HG03159 (cell line): ENCODE measurements around the gene C1QTNF3.

Source experiments
- ATAC-seq: cut with Tn5 transposase; IDR thresholded peaks from one replicate; pipeline ENCODE4 v1.9.1; 2021; ENCODE audit warnings: mild to moderate bottlenecking, moderate library complexity; ENCODE audit not compliant: unreplicated experiment

Gene C1QTNF3

GRCh38 chr5:34002629-34003328 is 40.2 kb downstream of the C1QTNF3 start:
- ATAC-seq, result no peak

GRCh38 chr5:34001241-34001841 is 41.7 kb downstream of the C1QTNF3 start:
- no peak for ATAC-seq

GRCh38 chr5:33999978-34000377 is 43.0 kb downstream of the C1QTNF3 start:
- no peak for ATAC-seq

GRCh38 chr5:33997331-33997983 is 45.6 kb downstream of the C1QTNF3 start:
- peak; percentile 79 for ATAC-seq

GRCh38 chr5:33995865-33996264 is 47.1 kb downstream of the C1QTNF3 start:
- no peak for ATAC-seq

GRCh38 chr5:33994845-33995244 is 48.2 kb downstream of the C1QTNF3 start:
- ATAC-seq, result no peak

GRCh38 chr5:33992864-33993263 is 50.1 kb downstream of the C1QTNF3 start:
- no peak for ATAC-seq

GRCh38 chr5:33985447-33985846 is 57.6 kb downstream of the C1QTNF3 start:
- ATAC-seq, result no peak

- no peak for ATAC-seq
Observed at GRCh38 chr5:33984671-33985124, 58.3 kb downstream of the C1QTNF3 start, which contains the start of gene SLC45A2. SLC45A2 (minus strand) TSS chr5:33984693; CDS start chr5:33984583, 110 bp downstream.

- ATAC-seq, result no peak
Observed at GRCh38 chr5:33984178-33984577, 58.8 kb downstream of the C1QTNF3 start.

GRCh38 chr5:33981408-33982162 is 61.4 kb downstream of the C1QTNF3 start:
- ATAC-seq, result no peak

GRCh38 chr5:33980030-33980429 is 63.0 kb downstream of the C1QTNF3 start:
- ATAC-seq, result no peak

GRCh38 chr5:33978306-33978705 is 64.7 kb downstream of the C1QTNF3 start:
- no peak for ATAC-seq

GRCh38 chr5:33976307-33976706 is 66.7 kb downstream of the C1QTNF3 start:
- no peak for ATAC-seq

- ATAC-seq, result no peak
Observed at GRCh38 chr5:33975852-33976251, 67.2 kb downstream of the C1QTNF3 start.

GRCh38 chr5:33973271-33973670 is 69.7 kb downstream of the C1QTNF3 start:
- ATAC-seq, result no peak

GRCh38 chr5:33969572-33970452 is 73.2 kb downstream of the C1QTNF3 start:
- peak; percentile 75 for ATAC-seq

GRCh38 chr5:33968211-33969005 is 74.6 kb downstream of the C1QTNF3 start:
- no peak for ATAC-seq
